Middle frontal gyrus (tissue), 1 donor: ENCODE measurements around the gene NUDT8.
"Not testable (repeated sequence)": the region's sequence is repeated elsewhere in the genome, so short reads cannot be mapped to it uniquely, and the experiment has no call there.

ENCODE experiments used
- DNase-seq: peaks from one replicate; pipeline ENCODE4 v3.0.0-alpha.2; 2015; ENCODE audit warnings: low spot score; ENCODE audit errors: extremely low spot score

Gene NUDT8

GRCh38 chr11:67660752-67661151 lies 31.0 kb upstream of the NUDT8 start:
- DNase-seq: not testable (repeated sequence)

GRCh38 chr11:67659651-67660165 lies 30.0 kb upstream of the NUDT8 start:
- not testable (repeated sequence) for DNase-seq

GRCh38 chr11:67657300-67657699 lies 27.6 kb upstream of the NUDT8 start:
- no peak for DNase-seq

DNA sequence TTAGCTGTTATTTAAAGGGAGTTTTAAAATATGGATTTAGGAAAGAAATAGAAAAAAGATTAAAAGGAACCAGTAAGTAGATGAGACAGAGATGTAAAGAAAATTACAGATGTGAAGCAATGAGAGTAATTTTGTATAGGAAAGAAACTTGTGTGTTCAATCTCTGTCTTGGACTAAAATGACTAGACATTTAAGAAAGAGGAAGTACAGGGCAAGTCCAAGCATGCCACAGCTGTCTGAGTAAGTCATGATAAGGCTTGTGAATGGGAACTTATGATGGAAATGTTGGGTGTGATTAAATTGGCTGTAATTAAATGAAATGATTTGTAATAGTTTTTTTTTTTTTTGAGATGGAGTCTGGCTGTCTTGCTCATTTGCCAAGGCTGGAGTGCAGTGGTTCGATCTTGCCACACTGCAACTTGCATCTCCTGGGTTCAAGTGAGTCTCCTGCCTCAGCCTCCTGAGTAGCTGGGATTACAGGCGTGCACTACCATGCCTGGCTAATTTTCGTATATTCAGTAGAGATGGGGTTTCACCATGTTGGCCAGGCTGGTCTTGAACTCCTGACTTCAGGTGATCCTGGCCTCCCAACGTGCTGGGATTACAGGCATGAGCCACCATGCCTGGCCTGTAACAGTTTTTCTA lies 26.7 kb upstream of the NUDT8 start:
- no peak for DNase-seq

GRCh38 chr11:67654225-67654624 lies 24.5 kb upstream of the NUDT8 start:
- no peak for DNase-seq

GRCh38 chr11:67652965-67653845 lies 23.5 kb upstream of the NUDT8 start:
- no peak for DNase-seq

DNA sequence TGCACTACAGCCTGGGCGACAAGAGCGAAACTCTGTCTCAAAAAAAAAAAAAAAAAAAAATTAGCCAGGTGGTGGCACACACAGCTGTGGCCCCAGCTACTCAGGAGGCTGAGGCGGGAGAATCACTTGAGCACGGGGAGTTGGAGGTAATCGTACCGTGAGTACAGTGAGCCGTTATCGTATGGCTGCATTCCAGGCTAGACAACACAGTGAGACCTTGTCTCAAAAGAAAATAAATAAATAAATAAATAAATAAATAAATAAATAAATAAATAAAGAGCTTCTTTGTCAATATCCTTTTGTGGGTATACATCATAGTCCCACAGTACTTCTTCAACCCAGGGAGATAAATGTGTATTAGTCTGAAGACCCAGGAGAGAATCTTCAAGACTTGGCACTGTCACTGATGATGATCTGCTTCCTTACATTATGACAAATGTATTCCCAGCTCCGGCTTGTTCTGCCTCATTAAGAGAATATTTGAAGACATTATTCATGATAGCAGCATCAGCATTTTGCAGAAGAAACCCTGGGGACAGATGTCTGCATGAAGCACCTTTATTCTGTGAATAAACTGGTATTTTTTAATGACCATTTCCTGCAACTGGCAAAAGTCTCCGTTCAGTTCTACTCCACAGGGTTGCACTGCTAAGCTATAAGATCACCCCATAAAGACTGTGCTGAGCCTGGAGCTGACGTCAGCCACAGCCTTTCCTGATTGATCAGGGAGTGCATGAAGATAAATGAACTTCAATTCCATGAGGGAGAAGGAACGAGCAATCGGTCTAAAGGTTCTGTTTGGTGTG lies 22.4 kb upstream of the NUDT8 start:
- no peak for DNase-seq

DNA sequence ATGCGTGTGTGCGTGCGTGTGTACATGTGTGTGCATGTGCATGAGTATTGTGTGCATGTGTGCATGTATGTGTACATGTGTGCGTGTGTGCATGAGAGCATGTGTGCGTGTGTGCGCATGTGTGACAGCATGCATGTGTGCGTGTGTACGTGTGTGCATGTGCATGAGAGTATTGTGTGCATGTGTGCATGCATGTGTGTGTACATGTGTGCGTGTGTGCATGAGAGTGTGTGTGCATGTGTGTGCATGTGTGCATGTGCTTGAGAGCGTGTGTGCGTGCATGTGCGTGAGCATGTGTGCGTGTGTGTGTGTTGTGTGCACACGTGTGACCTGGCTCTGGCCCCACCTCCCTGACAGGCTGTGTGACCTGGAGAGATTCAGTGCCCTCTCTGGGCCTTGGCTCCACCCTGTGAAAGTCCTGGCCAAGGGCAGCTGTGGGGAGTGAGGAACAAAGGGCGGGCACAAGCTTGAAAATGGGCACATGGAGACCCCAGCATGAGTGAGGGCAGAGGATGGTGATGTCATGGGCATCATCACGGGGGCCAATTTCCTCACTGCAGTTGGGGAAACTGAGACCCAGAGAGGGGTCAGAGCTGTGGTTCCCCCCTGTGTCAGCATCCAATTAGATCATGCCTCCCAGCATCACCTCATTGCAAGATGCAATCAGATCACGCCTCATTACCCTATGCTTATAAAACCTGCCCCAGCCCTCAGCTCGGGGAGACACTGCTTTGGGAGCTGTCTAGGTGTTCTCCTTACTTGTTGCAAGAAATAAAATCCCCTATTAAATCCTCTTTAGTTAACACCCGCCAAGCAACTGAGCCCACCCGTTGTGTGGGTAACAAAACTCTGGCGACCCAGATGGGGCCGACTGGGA lies 20.1 kb upstream of the NUDT8 start:
- no peak for DNase-seq

- no peak for DNase-seq
Observed at GRCh38 chr11:67648796-67649613, 19.3 kb upstream of the NUDT8 start.

DNA sequence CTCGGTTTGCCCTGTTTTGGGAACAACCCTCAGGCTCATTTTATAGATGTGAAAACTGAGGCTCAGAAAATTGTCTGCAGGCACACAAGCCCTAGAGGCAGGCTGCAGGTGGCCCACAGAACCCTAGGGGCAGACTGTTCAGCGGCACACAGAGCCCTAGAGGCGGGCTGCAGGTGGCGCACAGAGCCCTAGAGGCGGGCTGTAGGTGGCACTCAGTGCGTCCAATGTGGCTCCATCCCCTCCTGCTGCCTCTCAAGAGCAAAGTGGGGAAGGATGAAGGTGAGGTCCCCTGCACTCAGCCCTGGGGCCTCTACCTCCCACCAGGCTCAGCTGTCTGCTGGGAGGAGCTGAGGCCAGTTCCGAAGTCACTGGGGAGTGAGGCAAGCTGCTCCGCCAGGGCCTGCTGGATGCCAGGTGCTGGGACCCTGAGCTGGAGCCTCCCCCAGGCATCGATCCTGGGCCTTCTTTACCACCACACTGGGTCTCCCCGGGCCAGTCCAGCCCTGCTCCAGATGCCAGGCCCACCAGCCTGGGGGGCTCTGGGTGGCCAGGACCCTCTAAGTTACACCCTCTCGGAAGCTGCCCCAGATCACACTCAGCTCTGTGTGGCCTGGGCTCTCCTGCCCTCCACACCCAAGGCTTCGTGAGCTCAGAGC lies 18.5 kb upstream of the NUDT8 start:
- no peak for DNase-seq

- DNase-seq: no peak
Observed at GRCh38 chr11:67647471-67647870, 17.7 kb upstream of the NUDT8 start.

DNA sequence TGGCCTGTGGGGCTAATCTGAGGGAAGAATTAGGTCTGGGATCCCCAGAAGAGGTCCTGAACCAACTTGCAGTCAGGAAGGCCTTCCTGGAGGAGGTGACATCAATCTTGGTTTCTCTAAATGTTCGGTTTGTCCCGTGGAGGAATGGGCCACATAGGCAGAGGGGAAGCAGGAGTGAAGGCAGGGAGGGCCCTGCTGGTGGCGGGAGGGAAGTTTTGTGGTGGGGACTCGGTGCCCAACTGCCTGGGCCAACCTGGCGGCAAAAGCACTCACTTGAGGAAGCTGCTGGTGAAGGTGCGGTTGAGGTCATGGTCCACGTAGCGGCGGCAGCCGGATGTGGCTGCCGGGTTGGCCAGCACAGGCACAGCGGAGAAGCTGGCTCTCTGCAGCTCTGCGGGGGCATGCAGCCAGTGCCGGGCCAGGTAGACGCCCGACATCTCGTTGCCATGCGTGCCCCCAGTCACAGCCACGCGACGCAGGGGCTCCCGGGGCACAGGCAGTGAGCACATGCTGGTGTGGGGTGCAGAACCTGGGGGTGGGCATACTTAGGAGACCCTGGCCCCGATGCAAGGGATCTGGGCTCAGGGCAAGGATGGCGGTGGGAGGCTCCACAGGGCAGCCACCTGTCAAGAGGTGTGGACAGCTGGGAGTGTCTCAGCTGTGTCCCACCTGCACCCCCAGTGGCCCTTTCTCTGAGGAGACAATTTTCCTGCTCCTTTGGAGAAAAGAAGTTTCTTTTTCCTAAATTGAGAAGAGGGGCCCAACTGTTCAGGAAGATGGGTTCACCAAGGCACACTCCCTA lies 17.0 kb upstream of the NUDT8 start:
- DNase-seq: no peak

GRCh38 chr11:67645521-67646461 lies 16.1 kb upstream of the NUDT8 start:
- DNase-seq: no peak

GRCh38 chr11:67644472-67645418 lies 15.0 kb upstream of the NUDT8 start:
- DNase-seq: no peak

- DNase-seq: no peak
Observed at GRCh38 chr11:67644042-67644441, 14.3 kb upstream of the NUDT8 start.
